IMR-90 (cell line): ENCODE data around the gene TTC27. TPM values are rescaled to one million over a fixed set of nuclear protein-coding genes. Genes with fewer than 3 reads are reported as not detected.
"Not testable (repeated sequence)": the region's sequence is repeated elsewhere in the genome, so short reads cannot be mapped to it uniquely, and the experiment has no call there.

ENCODE experiments used
- ATAC-seq: fragments of 200-7000 bp; cut with Tn5 transposase; 2 replicates; pipeline ENCODE4 v1.9.1; 2020; ENCODE audit warnings: low read depth, mild to moderate bottlenecking, moderate library complexity
- BruUV-seq: library from RNA; stranded (reverse); fragments of 400-500 nt; replicated peaks from 2 replicates; lab custom pipeline; 2021; lab: Mats Ljungman, UMichigan
- CTCF ChIA-PET: fragments of 300-600 bp; formaldehyde crosslinking; extraction: SDS; loops from one replicate; lab custom pipeline; 2021; ENCODE audit warnings: antibody characterized with exemption; lab: Yijun Ruan, JAX
- POLR2A ChIA-PET: fragments of 300-600 bp; sonication (Branson Sonifier 250); formaldehyde crosslinking; loops from one replicate; lab custom pipeline; 2022; ENCODE audit warnings: antibody characterized with exemption; ENCODE audit not compliant: unreplicated experiment; lab: Charles Lee
- DNase-seq: peaks from one replicate; pipeline ENCODE4 v3.0.0; 2013
- H2AFZ ChIP-seq: replicated peaks from 2 replicates; pipeline ENCODE3; 2013; ENCODE audit warnings: low read length, mild to moderate bottlenecking; ENCODE audit not compliant: poor library complexity
- H2AK5ac ChIP-seq: 2 replicates; pipeline ENCODE4 v1.6.1; 2013; ENCODE audit warnings: low read depth, low read length, inconsistent platforms
- H2AK9ac ChIP-seq: replicated peaks from 2 replicates; pipeline ENCODE3; 2013; ENCODE audit warnings: mild to moderate bottlenecking, low read depth, low read length, moderate library complexity; ENCODE audit not compliant: poor library complexity
- H2BK120ac ChIP-seq: 2 replicates; pipeline ENCODE4 v1.6.1; 2013; ENCODE audit warnings: low read depth, low read length, inconsistent platforms
- H2BK15ac ChIP-seq: 3 replicates; pipeline ENCODE4 v1.6.1; 2013; ENCODE audit warnings: low read depth, low read length, inconsistent platforms
- H2BK20ac ChIP-seq: 2 replicates; pipeline ENCODE4 v1.6.1; 2013; ENCODE audit warnings: low read depth, mild to moderate bottlenecking, inconsistent platforms, low read length, moderate library complexity
- H2BK5ac ChIP-seq: 2 replicates; pipeline ENCODE4 v1.6.1; 2013; ENCODE audit warnings: mild to moderate bottlenecking, low read depth, low read length, inconsistent platforms; ENCODE audit not compliant: poor library complexity, severe bottlenecking
- H3K14ac ChIP-seq: replicated peaks from 2 replicates; pipeline ENCODE4 v1.6.1; 2013; ENCODE audit warnings: low read depth, low read length, inconsistent platforms
- H3K18ac ChIP-seq: 2 replicates; pipeline ENCODE4 v1.6.1; 2013; ENCODE audit warnings: low read depth, low read length, control low read depth
- H3K23ac ChIP-seq: 2 replicates; pipeline ENCODE4 v1.6.1; 2013; ENCODE audit warnings: low read depth, low read length, inconsistent platforms
- H3K27ac ChIP-seq: 2 replicates; pipeline ENCODE4 v1.5.1; 2013; ENCODE audit warnings: mild to moderate bottlenecking, control low read depth, low read length; ENCODE audit not compliant: insufficient read depth
- H3K27me3 ChIP-seq: 2 replicates; pipeline ENCODE4 v1.6.1; 2013; ENCODE audit warnings: low read length; ENCODE audit not compliant: control insufficient read depth, insufficient read depth
- H3K36me3 ChIP-seq: 2 replicates; pipeline ENCODE4 v1.6.1; 2013; ENCODE audit warnings: low read length, mixed read lengths; ENCODE audit not compliant: control insufficient read depth, insufficient read depth
- H3K4ac ChIP-seq: 2 replicates; pipeline ENCODE4 v1.6.1; 2013; ENCODE audit warnings: low read depth, low read length, inconsistent platforms
- H3K4me1 ChIP-seq: 2 replicates; pipeline ENCODE4 v1.6.1; 2013; ENCODE audit warnings: low read length, mixed read lengths; ENCODE audit not compliant: control insufficient read depth, insufficient read depth
- H3K4me2 ChIP-seq: 2 replicates; pipeline ENCODE4 v1.6.1; 2013; ENCODE audit warnings: low read depth, mild to moderate bottlenecking, control low read depth, low read length, moderate library complexity
- H3K4me3 ChIP-seq: 2 replicates; pipeline ENCODE4 v1.5.1; 2013; ENCODE audit warnings: low read depth, mild to moderate bottlenecking, control low read depth, low read length, moderate library complexity; ENCODE audit not compliant: insufficient read depth
- H3K56ac ChIP-seq: 2 replicates; pipeline ENCODE4 v1.6.1; 2013; ENCODE audit warnings: low read length, inconsistent platforms; ENCODE audit not compliant: insufficient read depth; ENCODE audit errors: extremely low read depth
- H3K79me1 ChIP-seq, 2 experiments: 2 replicates each; pipeline ENCODE4 v1.6.1; 2013; ENCODE audit warnings: low read length in 2 of 2, inconsistent platforms in 1 of 2, low read depth in 1 of 2
- H3K9ac ChIP-seq: 2 replicates; pipeline ENCODE4 v1.6.1; 2013; ENCODE audit warnings: low read depth, low read length, control low read depth
- H3K9me1 ChIP-seq: 2 replicates; pipeline ENCODE4 v1.6.1; 2013; ENCODE audit warnings: low read length, inconsistent platforms; ENCODE audit not compliant: insufficient read depth
- H3K9me3 ChIP-seq: 2 replicates; pipeline ENCODE4 v1.6.1; 2013; ENCODE audit warnings: low read length; ENCODE audit not compliant: control insufficient read depth, insufficient read depth
- H4K20me1 ChIP-seq: 2 replicates; pipeline ENCODE4 v1.6.1; 2013; ENCODE audit warnings: low read length, inconsistent platforms; ENCODE audit not compliant: insufficient read depth
- H4K5ac ChIP-seq: 2 replicates; pipeline ENCODE4 v1.6.1; 2013; ENCODE audit warnings: mild to moderate bottlenecking, low read depth, low read length, control low read depth
- H4K8ac ChIP-seq, 2 experiments: 2 replicates each; pipeline ENCODE4 v1.6.1; 2013; ENCODE audit warnings: low read depth in 2 of 2, low read length in 2 of 2, control low read depth in 1 of 2, inconsistent platforms in 1 of 2
- H4K91ac ChIP-seq: 2 replicates; pipeline ENCODE4 v1.6.1; 2013; ENCODE audit warnings: low read depth, low read length, inconsistent platforms; ENCODE audit not compliant: insufficient read depth
- FOS ChIP-seq: fragments of 150-350 bp; IDR thresholded peaks from 2 replicates; pipeline ENCODE4 v1.6.1; 2016; ENCODE audit warnings: low read depth, low read length
- MXI1 ChIP-seq: IDR thresholded peaks from 2 replicates; pipeline ENCODE4 v1.6.1; 2012; ENCODE audit warnings: low read depth, mild to moderate bottlenecking, low read length, moderate library complexity, borderline replicate concordance
- POLR2A ChIP-seq: IDR thresholded peaks from 2 replicates; pipeline ENCODE4 v1.6.1; 2012; ENCODE audit warnings: mild to moderate bottlenecking, low read depth, low read length
- RFX5 ChIP-seq: IDR thresholded peaks from 2 replicates; pipeline ENCODE4 v1.8.0; 2012; ENCODE audit warnings: low read depth, mild to moderate bottlenecking, low read length, moderate library complexity
- WGBS, 2 experiments: methylation state at CpG; one replicate each; pipeline versions ENCODE4 v1.1.5 to v1.1.7; 2013; ENCODE audit warnings: missing lambda C conversion rate in 2 of 2; ENCODE audit not compliant: insufficient read length in 1 of 2; ENCODE audit errors: extremely low coverage in 2 of 2; 5-methylcytosine and 5-hydroxymethylcytosine counted together
- dilution Hi-C: fragments of 300-500 bp; cut with HindIII; formaldehyde crosslinking; loops from one replicate; pipeline ENCODE4 v1.14.3; 2018; ENCODE audit warnings: low sequenced_read_pairs; ENCODE audit not compliant: unreplicated experiment
- in situ Hi-C: fragments of 300-500 bp; cut with MboI; formaldehyde crosslinking; loops from 3 replicates; pipeline ENCODE4 v1.14.3; 2019; ENCODE audit warnings: low sequenced_read_pairs, inconsistent platforms, mixed read lengths
- intact Hi-C: fragments of 100-400 bp; cut with micrococcal nuclease; formaldehyde crosslinking; loops from 2 replicates; pipeline ENCODE4 v1.10.0; 2022
- polyA plus RNA-seq, 3 experiments: library from polyadenylated mRNA; depleted of rRNA; stranded (reverse); fragments of >200 nt; gene quantifications; 2 replicates each; pipeline ENCODE4 v1.2.3, GENCODE V29; 2012; ENCODE audit warnings: low replicate concordance in 1 of 3
- total RNA-seq: library from RNA; depleted of rRNA; stranded (reverse); fragments of >200 nt; gene quantifications from 2 replicates; pipeline ENCODE4 v1.2.3, GENCODE V29; 2012

TTC27 gene
- total and polyA plus RNA-seq, 2 of the 4 experiments (the other 2 are of a cell fraction), result 12.7 to 30.5 TPM

DNA sequence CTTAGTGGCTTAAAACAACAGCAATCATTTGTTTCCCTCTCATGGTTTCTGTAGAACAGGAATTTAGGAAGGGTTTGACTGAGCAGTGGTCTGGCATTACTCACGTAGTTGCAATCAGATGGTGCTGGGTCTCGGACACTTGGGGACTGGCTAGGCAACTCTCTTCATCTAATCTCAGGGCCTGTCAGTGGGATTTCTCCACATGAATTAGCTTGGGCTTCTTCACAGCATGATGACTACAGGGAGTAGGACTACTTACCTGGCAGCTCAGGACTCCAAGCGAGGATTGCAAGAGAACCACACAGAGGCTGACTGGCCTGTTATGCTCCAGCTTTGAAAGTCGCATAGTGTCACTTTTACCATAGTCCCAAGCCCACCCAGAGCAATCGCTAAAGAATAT lies 125.1 kb downstream of the TTC27 start:
- H2BK15ac ChIP-seq, result peak overlapping the region; percentile 67; the same call in 2 of the 3 replicates
- H4K5ac ChIP-seq, result peak overlapping the region; percentile 89
- H3K23ac ChIP-seq, result 0 out of 2 replicates have a peak overlapping the region, but pooled peaks have one; percentile 14
- WGBS, 2 experiments, result no CpG with 5 or more reads among the region's 5 CpGs
- peak overlapping the region; percentile 30 to 72; a peak in 2 of 4 replicates for H4K8ac ChIP-seq
- H4K91ac ChIP-seq, result peak overlapping the region; percentile 67
- TF ChIP-seq RFX5 (no peak), MXI1 (no peak), POLR2A (no peak), FOS (no peak)
- peak overlapping the region; percentile 77 for H2BK20ac ChIP-seq
- peak overlapping the region; percentile 69 for H2BK5ac ChIP-seq
- dilution Hi-C loops, result no loop called here
- ChIA-PET CTCF (no interaction called here), POLR2A (no interaction called here)
- ATAC-seq (peak; percentile 3), DNase-seq (no peak)
- peaks cover 14% of the 10 kb centered on the region for H3K9me1 ChIP-seq
- peak overlapping the region; percentile 4 for H2AK9ac ChIP-seq
- no peak overlapping the region for H3K9ac ChIP-seq
- peak overlapping the region; percentile 94 for H3K18ac ChIP-seq
- H3K4me3 ChIP-seq, result no peak overlapping the region
- intact Hi-C loops, result no loop called here
- peak overlapping the region; percentile 33; the same call in 1 of the 2 replicates for H3K56ac ChIP-seq
- peaks cover 19% of the 10 kb centered on the region for H3K4me1 ChIP-seq
- peaks cover 2 to 17% of the 10 kb centered on the region in 2 experiments; a peak in 3 of 4 replicates for H3K79me1 ChIP-seq
- H3K27ac ChIP-seq, result peak overlapping the region; percentile 67; the same call in 1 of the 2 replicates
- no peaks in the 10 kb centered on the region for H4K20me1 ChIP-seq
- H2AK5ac ChIP-seq, result peak overlapping the region; percentile 61
- no peak overlapping the region for H2AFZ ChIP-seq
- no TSS peak for BruUV-seq
- no peaks in the 10 kb centered on the region for H3K27me3 ChIP-seq
- H3K36me3 ChIP-seq, result no peaks in the 10 kb centered on the region
- H3K4ac ChIP-seq, result peak overlapping the region; percentile 77
- H3K4me2 ChIP-seq, result peak overlapping the region; percentile 23
- H2BK120ac ChIP-seq, result peak overlapping the region; percentile 40
- peak overlapping the region; percentile 95 for H3K14ac ChIP-seq
- H3K9me3 ChIP-seq, result no peaks in the 10 kb centered on the region
- in situ Hi-C loops, result no loop called here

DNA sequence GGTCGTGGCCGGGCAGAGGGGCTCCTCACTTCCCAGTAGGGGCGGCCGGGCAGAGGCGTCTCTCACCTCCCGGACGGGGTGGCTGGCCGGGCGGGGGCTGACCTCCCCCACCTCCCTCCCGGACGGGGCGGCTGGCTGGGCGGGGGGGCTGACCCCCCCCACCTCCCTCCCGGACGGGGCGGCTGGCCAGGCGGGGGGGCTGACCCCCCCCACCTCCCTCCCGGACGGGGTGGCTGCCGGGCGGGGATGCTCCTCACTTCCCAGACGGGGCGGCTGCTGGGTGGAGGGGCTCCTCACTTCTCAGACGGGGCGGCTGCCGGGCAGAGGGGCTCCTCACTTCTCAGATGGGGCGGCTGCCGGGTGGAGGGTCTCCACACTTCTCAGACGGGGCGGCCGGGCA lies 126.8 kb downstream of the TTC27 start:
- H2AFZ ChIP-seq, in situ Hi-C loops: not testable (repeated sequence)

More for the DNA sequence above, 126.8 kb downstream of the TTC27 start:
- BruUV-seq, H3K27ac ChIP-seq, H2BK120ac ChIP-seq, H4K91ac ChIP-seq, H3K36me3 ChIP-seq, H3K9me3 ChIP-seq, CTCF ChIA-PET, intact Hi-C loops, H2AK9ac ChIP-seq, H2BK5ac ChIP-seq, H2AK5ac ChIP-seq, H3K56ac ChIP-seq, H3K4me2 ChIP-seq, H3K27me3 ChIP-seq, H3K4me3 ChIP-seq, H3K14ac ChIP-seq, H3K4ac ChIP-seq, DNase-seq, ATAC-seq, dilution Hi-C loops, H3K9ac ChIP-seq, H2BK15ac ChIP-seq, H4K8ac ChIP-seq, H2BK20ac ChIP-seq, H4K20me1 ChIP-seq, H3K23ac ChIP-seq, POLR2A ChIA-PET, H4K5ac ChIP-seq, H3K18ac ChIP-seq: not testable (repeated sequence)
- peaks cover 14% of the 10 kb centered on the region for H3K9me1 ChIP-seq
- WGBS, 2 experiments, result 100% methylated on average over 7 of the region's 31 CpGs; no CpG with 5 or more reads in 1 of the 2 experiments
- peaks cover 19% of the 10 kb centered on the region for H3K4me1 ChIP-seq
- peaks cover 2 to 17% of the 10 kb centered on the region in 2 experiments; a peak in 3 of 4 replicates for H3K79me1 ChIP-seq
